Activated CD8-positive, alpha-beta memory T cell treated with anti-CD3 and anti-CD28 coated beads, Interleukin-2, amount 50 U/mL, for 48 hours (primary cell): ENCODE results near the gene ICAM2.

Source experiments
- DNase-seq: peaks from one replicate; pipeline ENCODE4 v3.0.0-alpha.2; 2020

Gene ICAM2

DNA sequence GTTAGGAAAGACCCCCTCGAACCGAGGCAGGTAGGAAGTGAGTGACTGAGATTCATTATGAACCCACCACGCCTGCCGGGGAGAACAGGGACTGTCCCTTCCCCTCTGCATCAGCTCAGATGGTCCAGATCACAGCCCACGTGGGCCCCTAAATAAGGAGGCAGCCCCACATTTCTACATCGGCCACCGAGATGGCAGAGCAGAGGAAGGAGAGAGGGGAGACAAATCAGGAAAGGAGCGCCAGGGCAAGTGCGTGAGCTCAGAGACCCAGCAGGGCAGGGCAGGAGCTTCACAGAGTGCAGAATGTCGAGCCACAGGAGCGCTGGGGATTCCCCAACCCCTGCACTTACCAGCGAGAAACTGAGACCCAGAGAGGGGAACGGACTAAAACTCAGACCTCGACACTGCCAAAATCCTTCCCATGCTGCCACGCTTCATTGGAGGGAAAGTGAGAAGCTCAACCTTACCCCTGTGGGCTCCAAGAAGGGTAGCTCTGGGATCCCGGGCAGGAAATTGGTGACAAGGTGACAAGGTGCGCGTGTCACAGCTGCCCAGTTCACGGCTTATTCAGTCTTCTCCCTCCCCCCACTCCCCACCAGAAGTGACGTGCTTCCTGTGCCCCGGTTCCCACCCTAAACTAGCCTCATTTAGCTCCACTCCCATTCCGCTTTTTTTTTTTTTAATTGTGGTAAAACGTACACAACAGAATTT is at the start of gene ICAM2:
Gene ICAM2, minus strand, starts transcription at position 578 of the 711 bp plus-strand sequence. CDS start 13,942 bp downstream, outside the sequence.
- peak; percentile 86 for DNase-seq

DNA sequence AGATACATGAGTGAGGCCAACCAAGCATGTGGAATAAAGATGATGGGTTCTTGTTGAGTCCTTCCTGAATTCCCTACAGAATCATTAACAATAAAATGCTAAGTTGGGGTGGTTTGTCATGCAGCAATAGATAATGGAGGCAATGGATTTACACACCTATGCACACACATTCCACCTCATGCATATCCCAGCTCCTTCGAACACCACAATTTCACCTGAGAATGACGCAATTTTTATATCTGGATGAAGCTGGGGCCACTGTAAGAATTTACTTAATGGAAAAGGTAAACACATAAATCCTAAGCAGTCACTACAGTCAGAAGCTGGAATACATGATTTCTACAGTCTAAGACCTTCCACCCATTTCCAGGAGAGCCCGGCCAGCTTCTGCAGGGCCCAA is 49.8 kb upstream of the ICAM2 start:
- DNase-seq, result no peak

DNA sequence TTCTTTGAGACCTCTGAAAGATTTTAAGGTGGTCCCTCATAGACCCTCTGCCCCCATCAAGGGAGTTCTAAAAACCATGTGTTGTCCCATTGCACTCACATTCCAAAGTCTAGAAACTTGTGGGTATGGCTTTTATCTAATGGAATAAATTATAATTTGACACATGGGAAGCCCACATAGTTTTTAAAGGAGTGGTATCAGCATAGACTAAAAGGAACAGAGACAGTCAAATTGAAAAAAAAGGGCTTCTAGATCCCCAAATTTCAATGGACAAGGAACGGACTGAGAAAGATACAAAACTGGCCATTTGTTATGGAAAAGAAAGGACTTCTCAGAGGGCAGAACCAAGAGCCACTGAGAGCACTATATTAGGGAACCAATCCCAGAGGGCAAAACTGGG is 48.7 kb upstream of the ICAM2 start:
- DNase-seq, result no peak

GRCh38 chr17:64067657-64068056 is 47.2 kb upstream of the ICAM2 start:
- no peak for DNase-seq

- no peak for DNase-seq
Measured at GRCh38 chr17:64066716-64067115, 46.3 kb upstream of the ICAM2 start.

GRCh38 chr17:64065161-64065560 is 44.7 kb upstream of the ICAM2 start:
- DNase-seq, result no peak

GRCh38 chr17:64064331-64064730 is 43.9 kb upstream of the ICAM2 start:
- no peak for DNase-seq

DNA sequence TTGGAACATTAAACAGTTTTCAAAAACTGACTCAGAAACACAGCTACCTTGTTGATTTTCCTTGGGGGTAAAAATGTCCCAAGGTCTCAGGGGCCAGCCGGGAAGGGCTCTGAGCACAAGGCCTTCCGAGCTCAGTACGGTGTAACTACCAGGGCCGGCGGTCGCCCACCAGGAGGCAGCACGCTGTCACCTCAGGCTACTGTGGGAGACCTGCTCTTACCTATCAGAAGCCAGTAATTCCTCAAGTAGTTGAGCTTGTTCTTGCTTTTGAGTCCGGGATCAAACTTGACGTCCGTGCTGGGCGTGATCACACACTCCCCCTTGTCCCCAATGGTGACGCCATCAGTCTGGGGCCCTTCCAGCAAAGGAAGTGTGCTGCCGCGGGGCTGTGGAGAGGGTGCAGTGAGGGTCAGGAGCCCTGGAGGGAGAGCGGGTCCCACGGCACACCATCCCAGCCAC is 43.4 kb upstream of the ICAM2 start:
- peak; percentile 66 for DNase-seq

DNA sequence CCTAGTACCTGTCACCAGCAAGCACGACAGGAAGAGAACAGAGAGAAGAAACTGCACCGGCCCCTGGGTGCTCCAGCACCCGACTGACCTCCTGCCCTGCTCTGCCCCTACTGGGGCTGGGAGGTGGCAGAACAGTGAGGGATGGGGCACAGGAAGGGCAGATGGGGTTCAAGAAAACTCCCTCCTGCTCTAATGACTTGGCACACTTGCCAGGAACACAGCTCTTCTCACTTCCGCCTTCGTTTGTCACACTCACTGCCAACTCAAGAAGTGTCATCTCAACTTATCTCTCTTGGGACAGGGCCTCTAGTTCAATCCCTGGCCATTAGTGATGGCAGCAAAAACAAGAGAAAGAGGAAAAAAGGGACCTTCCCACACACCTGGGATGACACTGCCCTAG is 42.7 kb upstream of the ICAM2 start:
- no peak for DNase-seq

- no peak for DNase-seq
Measured at GRCh38 chr17:64061178-64061898, 40.9 kb upstream of the ICAM2 start.

- DNase-seq, result no peak
Measured at GRCh38 chr17:64060331-64060730, 39.9 kb upstream of the ICAM2 start.

GRCh38 chr17:64059756-64060155 is 39.3 kb upstream of the ICAM2 start:
- no peak for DNase-seq

GRCh38 chr17:64058621-64059020 is 38.2 kb upstream of the ICAM2 start:
- DNase-seq, result no peak

DNA sequence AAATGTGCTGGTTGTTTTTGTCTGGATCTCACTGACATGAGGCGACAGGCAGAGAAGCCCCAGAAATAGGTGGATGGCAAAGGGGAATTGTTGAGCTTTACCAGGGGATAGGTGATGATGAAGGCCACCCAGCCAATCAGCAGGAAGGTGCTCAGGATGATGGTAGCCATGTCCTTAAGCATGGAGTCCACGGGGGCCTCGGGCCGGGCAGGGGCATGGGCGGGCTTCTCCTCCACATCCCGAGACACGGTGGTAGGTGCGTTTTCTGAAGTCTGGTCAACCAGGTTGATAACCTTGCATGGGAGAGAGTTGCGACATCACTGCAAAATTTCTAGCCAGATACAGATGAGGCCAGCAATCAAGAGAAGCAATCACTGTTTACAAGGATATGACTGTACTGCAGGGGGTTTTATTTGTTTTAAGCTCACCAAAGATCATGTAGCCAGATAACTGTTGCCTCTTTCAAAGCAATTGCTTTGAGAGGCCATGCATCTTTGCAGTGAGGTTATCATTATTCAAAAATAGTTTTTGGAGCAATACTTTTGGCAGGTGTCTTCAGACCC is 37.3 kb upstream of the ICAM2 start:
- DNase-seq, result no peak

- no peak for DNase-seq
Measured at GRCh38 chr17:64056269-64057005, 36.0 kb upstream of the ICAM2 start.

DNA sequence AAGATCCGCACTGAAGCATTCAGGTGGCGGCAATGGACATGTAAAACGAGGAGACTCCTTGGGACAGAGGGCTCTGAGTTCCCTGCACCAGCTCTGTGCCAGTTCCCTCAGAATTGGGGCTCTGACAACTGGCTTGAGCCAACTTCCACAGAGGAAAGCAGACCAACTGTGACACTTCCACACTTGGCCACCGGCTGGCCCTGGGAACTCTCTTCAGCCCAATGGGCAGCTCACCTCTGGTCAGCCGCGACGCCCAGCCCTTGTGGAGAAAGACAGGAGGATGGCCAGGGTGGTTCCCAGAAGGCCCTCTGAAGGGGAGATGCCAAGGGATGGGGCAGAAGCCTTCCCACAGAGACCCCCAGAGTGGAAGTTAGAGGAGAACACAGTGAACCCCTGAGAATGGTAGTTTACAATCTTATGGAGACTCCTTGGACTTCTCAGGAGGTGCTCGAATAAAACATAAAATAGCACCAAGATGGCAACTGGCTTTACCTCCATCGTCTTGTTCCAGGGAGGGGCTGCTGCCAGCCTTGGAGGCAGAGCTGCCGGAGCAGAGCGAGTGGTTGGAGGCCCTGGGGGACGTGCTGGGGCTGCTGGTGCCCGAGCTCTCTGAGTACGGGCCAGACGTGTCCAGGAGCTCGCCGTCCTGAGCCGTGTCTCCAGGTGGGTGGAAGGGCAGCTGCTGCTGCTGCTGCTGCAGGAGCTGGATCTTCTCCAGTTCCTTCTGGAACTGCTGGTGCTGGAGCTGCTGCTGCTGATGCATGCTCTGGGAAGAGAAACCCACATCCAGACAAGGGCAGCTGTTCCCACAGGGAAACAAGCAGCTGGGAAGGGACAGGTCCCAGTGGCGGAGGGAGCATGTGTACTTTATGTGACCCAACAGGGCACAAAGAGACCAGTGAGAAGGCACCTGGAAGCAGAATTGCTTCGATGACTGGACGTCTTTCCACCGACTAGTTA is 35.0 kb upstream of the ICAM2 start:
- no peak for DNase-seq

- DNase-seq, result no peak
Measured at GRCh38 chr17:64054304-64054703, 33.9 kb upstream of the ICAM2 start.

GRCh38 chr17:64053101-64053500 is 32.7 kb upstream of the ICAM2 start:
- no peak for DNase-seq

GRCh38 chr17:64051153-64051552 is 30.7 kb upstream of the ICAM2 start:
- no peak for DNase-seq

DNA sequence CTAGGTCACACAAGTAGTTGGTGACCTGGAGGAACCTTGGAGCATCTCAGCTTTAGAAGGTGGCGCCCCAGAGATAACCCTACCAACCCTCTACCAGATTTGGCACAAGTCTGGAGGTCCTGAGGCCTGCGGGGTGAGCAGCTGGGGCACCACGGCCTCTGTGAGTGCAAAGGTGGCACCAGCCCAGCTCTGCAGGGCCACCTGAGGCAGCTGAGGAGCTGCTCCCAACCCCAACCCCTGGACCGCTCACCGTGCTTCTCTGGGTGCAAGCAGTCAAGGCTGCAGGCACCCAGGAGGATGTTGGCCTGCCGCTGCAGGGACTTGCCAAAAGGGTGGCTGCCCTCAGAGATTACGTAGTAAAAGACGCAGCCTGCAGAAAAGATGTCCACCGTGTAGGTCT is 28.4 kb upstream of the ICAM2 start:
- no peak for DNase-seq

DNA sequence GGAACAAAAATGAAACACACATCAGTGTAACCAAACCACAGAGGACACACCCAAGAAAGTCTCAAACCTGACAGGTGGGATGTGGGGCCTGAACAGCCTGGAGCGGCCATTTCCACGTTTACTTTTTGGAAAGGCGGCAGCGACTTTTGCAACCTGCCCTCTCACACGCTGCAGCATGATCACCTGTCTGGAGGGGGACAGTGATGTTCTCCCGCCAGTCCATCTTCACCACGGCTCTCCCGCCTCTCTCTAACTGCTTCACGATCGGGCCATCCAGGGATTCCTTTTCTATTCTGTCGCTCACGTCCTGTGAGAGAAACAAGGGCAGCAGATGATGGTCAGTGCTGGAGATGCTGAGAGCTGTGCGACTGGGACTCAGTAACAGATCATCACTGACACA is 24.7 kb upstream of the ICAM2 start:
- DNase-seq, result no peak
